ENCODE results near the gene FAM117A. TPM values are rescaled to one million over a fixed set of nuclear protein-coding genes. Genes with fewer than 3 reads are reported as not detected.

The FAM117A gene
- total and polyA plus RNA-seq, 2 of the 8 experiments (the other 6 are each of a cell fraction or from before 2014, with no cell fraction given) = 28.4 to 45.7 TPM

- TF ChIP-seq CHD7 (IDR thresholded peaks at IDR 0.05; ENCODE audit: insufficient replicate concordance, low read length) = no peak
- TF ChIP-seq BRCA1 (IDR thresholded peaks at IDR 0.05; ENCODE audit: low read depth, low read length) = no peak
- TF ChIP-seq JUND (IDR thresholded peaks at IDR 0.05; ENCODE audit: low read length) = no peak
- TF ChIP-seq CTCF (IDR thresholded peaks at IDR 0.05; ENCODE audit: control extremely low read depth in 1 of 3, insufficient read depth in 1 of 3, low read depth in 1 of 3, low read length in 3 of 3) = no peak
- TF ChIP-seq POU5F1 (IDR thresholded peaks at IDR 0.05; ENCODE audit: low read depth, low read length) = no peak
- no peak for TF ChIP-seq ATF2 (IDR thresholded peaks at IDR 0.05; ENCODE audit: low read length)
- no peak for TF ChIP-seq TAF7 (optimal IDR thresholded peaks at IDR 0.05; ENCODE audit: borderline replicate concordance, low read depth, low read length)
Observed at GRCh38 chr17:49753959-49754391, 10.0 kb downstream of the FAM117A start (continued).

All from H1 (cell line).